ENCODE results near the gene HUWE1. TPM values are rescaled to one million over a fixed set of nuclear protein-coding genes. Genes with fewer than 3 reads are reported as not detected.

The HUWE1 gene
- total and polyA plus RNA-seq, 2 of the 13 experiments (the other 11 are each of a cell fraction or from before 2014, with no cell fraction given): 63.2 to 68.1 TPM

DNA sequence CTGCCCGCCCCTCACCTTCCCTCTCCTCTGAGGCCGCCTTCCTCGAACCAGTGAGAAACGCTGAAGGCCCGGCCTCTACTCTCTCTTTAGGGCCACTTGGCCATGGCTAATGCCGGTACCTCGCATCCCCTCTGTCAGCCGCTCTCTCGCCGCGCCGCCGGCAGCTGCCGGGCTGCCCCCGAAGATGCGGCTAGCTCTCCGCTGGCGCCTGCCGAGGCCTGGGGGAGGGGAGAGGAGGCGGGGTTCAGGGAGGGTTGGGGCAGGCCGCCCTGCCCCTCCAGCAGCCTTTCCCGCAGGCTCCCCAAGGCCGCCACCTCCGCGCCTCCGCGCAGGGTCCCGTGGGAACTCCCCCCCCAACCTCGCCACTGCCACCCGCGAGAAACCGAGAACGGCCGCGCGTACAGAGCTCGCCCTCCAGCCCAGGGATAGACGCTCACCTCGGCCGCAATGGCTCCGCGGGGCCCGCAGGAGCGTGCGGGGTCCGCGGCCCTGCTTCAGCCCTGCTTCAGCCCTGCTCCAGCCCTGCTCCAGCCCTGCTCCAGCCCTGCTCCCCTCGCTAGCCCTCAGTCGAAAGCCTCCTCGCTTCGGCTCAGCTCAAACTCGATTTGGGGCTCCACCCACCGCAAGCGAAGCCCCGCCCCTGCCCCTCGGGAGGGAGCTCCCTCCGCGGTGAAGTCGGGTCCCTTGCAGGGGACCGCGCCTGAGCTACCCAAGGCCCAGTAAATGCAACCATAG lies at the start of gene HUWE1 (continued):
- TF ChIP-seq, protein P1, sequence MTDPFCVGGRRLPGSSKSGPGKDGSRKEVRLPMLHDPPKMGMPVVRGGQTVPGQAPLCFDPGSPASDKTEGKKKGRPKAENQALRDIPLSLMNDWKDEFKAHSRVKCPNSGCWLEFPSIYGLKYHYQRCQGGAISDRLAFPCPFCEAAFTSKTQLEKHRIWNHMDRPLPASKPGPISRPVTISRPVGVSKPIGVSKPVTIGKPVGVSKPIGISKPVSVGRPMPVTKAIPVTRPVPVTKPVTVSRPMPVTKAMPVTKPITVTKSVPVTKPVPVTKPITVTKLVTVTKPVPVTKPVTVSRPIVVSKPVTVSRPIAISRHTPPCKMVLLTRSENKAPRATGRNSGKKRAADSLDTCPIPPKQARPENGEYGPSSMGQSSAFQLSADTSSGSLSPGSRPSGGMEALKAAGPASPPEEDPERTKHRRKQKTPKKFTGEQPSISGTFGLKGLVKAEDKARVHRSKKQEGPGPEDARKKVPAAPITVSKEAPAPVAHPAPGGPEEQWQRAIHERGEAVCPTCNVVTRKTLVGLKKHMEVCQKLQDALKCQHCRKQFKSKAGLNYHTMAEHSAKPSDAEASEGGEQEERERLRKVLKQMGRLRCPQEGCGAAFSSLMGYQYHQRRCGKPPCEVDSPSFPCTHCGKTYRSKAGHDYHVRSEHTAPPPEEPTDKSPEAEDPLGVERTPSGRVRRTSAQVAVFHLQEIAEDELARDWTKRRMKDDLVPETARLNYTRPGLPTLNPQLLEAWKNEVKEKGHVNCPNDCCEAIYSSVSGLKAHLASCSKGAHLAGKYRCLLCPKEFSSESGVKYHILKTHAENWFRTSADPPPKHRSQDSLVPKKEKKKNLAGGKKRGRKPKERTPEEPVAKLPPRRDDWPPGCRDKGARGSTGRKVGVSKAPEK (CRISPR knock-in tag; IDR thresholded peaks at IDR 0.05; ENCODE audit: borderline replicate concordance): no peak
- TF ChIP-seq NRL (CRISPR knock-in tag; IDR thresholded peaks at IDR 0.05; ENCODE audit: borderline replicate concordance): 0 out of 2 replicates have a peak, but pooled peaks have one; percentile 54
- TF ChIP-seq BORCS8-MEF2B (CRISPR knock-in tag; IDR thresholded peaks at IDR 0.05): no peak
- peak; percentile 40; the same call in 1 of the 2 replicates for TF ChIP-seq KDM3A (CRISPR knock-in tag; IDR thresholded peaks at IDR 0.05; ENCODE audit: low read depth)
- TF ChIP-seq PHF21A (CRISPR knock-in tag; IDR thresholded peaks at IDR 0.05): 0 out of 2 replicates have a peak, but pooled peaks have one; percentile 1
- TF ChIP-seq SMARCC2 (IDR thresholded peaks at IDR 0.05): no peak
- TF ChIP-seq FOXK1 (CRISPR knock-in tag; IDR thresholded peaks at IDR 0.05; ENCODE audit: borderline replicate concordance, low read depth): no peak
- no peak for TF ChIP-seq ARNTL (CRISPR knock-in tag; IDR thresholded peaks at IDR 0.05)
- no peak for TF ChIP-seq HNF4G (IDR thresholded peaks at IDR 0.05; ENCODE audit: borderline replicate concordance, low read depth, low read length)
- TF ChIP-seq HNF4G (CRISPR knock-in tag; IDR thresholded peaks at IDR 0.05; ENCODE audit: borderline replicate concordance, low read depth): no peak
- no peak for TF ChIP-seq EHMT2 (IDR thresholded peaks at IDR 0.05; ENCODE audit: borderline replicate concordance, low read depth, low read length)
- TF ChIP-seq ZNF672 (CRISPR knock-in tag; IDR thresholded peaks at IDR 0.05): no peak
- TF ChIP-seq POLR2G (IDR thresholded peaks at IDR 0.05; ENCODE audit: low read depth, low read length): peak; percentile 65; the same call in 1 of the 2 replicates
- TF ChIP-seq ZBTB34 (CRISPR knock-in tag; IDR thresholded peaks at IDR 0.05): no peak
- no peak for TF ChIP-seq ZIK1 (CRISPR knock-in tag; IDR thresholded peaks at IDR 0.05; ENCODE audit: borderline replicate concordance, low read depth)
- no peak for TF ChIP-seq SOX6 (IDR thresholded peaks at IDR 0.05)
- TF ChIP-seq SOX6 (CRISPR knock-in tag; IDR thresholded peaks at IDR 0.05): peak; percentile 9
- no peak for TF ChIP-seq FOSL1 (CRISPR knock-in tag; IDR thresholded peaks at IDR 0.05; ENCODE audit: borderline replicate concordance)
- 0 out of 2 replicates have a peak, but pooled peaks have one; percentile 42 for TF ChIP-seq ZNF329 (CRISPR knock-in tag; IDR thresholded peaks at IDR 0.05; ENCODE audit: low read depth)
- TF ChIP-seq MIER3 (CRISPR knock-in tag; IDR thresholded peaks at IDR 0.05; ENCODE audit: borderline replicate concordance): no peak
- TF ChIP-seq ZNF20 (CRISPR knock-in tag; IDR thresholded peaks at IDR 0.05): no peak
- no peak for TF ChIP-seq ZHX1 (CRISPR knock-in tag; IDR thresholded peaks at IDR 0.05; ENCODE audit: low read depth)
- TF ChIP-seq ZNF414 (CRISPR knock-in tag; IDR thresholded peaks at IDR 0.05): no peak
